HUES48 (cell line): ENCODE results near the gene RPS15.

ENCODE experiments used
- H3K27ac ChIP-seq: one replicate; pipeline ENCODE4 v1.7.0; 2013; ENCODE audit warnings: low read depth, low read length, inconsistent platforms
- H3K27me3 ChIP-seq: 2 replicates; pipeline ENCODE4 v1.6.1; 2013; ENCODE audit warnings: mild to moderate bottlenecking, low read length; ENCODE audit not compliant: control insufficient read depth, insufficient read depth
- H3K36me3 ChIP-seq: 2 replicates; pipeline ENCODE4 v1.6.1; 2013; ENCODE audit warnings: low read length; ENCODE audit not compliant: control insufficient read depth, insufficient read depth
- H3K4me1 ChIP-seq: 2 replicates; pipeline ENCODE4 v1.6.1; 2013; ENCODE audit warnings: mild to moderate bottlenecking, low read length; ENCODE audit not compliant: control insufficient read depth, insufficient read depth
- H3K4me3 ChIP-seq: 2 replicates; pipeline ENCODE4 v1.5.1; 2013; ENCODE audit warnings: mild to moderate bottlenecking, low read depth, low read length
- H3K9ac ChIP-seq: 2 replicates; pipeline ENCODE4 v1.6.1; 2013; ENCODE audit warnings: mild to moderate bottlenecking, low read depth, low read length, moderate library complexity
- H3K9me3 ChIP-seq: 2 replicates; pipeline ENCODE4 v1.6.1; 2013; ENCODE audit warnings: low read length; ENCODE audit not compliant: control insufficient read depth, insufficient read depth

The RPS15 gene

DNA sequence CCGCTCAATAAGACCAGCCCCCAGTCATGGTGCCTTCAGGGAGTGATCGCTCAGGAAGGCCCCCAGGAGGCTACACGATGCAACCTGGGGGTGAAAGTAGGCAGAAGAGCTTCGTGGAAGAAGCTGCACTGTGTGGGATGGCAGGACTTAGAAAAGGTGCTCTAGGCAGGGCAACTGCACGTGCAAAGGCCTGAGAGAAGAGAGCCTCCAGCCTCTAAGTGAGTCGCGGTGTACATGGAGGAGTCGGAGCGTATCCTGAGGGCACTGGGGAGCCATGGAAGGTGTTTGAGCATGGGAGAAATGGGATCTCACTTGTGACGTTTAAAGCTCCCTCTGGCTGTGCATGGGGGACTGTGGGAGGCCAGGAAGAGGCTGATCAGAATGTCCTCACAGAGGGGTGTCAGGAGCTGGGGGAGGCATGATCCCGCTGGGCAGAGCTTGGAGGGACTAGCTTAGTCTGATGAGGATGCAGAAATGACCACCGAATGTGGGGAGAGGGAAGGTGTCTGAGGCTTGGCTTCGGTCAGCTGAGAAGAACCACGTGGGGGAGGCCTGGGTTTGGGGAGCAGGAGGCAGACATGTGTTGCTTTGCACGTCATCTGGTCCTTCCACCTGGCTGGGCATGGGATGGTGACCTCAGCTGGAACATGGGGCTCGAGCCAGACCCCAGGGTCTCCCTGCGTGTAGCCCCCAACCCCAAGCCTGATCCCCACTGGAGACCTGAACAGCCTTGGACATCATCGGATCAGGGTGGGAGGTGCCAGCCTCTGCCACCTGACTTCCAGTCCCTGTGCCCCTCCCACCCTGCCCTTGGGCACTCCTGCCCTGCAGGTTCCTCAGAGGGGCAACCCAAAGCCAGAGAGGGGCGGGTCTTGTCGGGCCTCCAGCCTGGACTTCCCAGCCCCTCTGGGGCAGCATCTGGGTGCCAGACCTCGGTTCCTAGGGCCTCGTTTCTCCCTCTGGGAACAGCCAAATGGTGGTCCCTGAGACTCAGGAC lies 12.8 kb downstream of the RPS15 start:
- no peak overlapping the region for H3K27ac ChIP-seq
- H3K4me3 ChIP-seq: no peak overlapping the region
- peaks cover 67% of the 10 kb centered on the region for H3K27me3 ChIP-seq
- no peaks in the 10 kb centered on the region for H3K36me3 ChIP-seq
- H3K9me3 ChIP-seq: no peaks in the 10 kb centered on the region
- H3K9ac ChIP-seq: no peak overlapping the region
- peaks cover 8% of the 10 kb centered on the region; the same call in 1 of the 2 replicates for H3K4me1 ChIP-seq

DNA sequence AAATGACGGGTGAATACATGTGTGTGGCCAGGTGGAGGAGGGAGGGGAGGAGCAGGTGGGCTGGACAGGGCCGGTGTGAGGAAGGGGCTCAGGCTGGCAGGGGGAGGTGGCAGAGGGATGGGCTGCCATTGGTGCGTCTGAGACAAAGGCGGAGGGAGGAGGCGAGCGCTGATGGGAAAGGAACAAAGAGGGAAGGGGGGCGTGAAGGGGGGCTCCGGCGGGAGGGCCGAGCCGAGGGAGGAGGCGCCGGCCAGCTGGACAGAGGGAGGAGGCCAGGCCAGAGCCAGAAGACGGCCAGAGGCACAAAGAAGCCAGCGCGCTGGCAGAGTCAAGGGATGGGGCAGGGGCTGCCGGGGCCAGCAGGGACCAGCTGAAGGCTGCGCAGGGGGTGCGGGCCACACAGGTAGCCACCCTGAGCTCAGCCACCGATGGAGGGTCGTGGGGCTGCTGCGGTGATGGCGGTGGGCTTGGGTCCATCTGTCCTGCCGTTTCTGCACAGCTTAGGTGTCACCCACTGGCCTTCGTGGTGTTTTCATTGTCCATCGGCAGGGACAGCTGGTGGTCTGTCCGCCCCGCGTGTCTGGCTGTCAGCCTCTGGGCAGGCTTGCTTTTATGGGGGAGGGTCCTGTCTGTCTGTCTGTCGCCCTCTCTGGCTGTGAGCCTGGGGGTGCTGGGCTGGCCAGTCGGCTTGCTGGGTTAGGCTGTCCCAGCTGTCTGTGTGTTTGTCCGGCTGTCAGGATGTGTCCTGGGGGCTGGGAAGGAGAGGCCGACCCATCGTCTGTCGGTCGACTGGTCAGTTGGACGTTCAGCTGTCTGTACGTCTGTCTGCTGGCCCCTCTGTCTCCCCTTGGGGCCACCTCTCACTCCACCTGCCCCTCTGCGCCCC lies 14.0 kb downstream of the RPS15 start:
- Histone ChIP-seq H3K9ac (no peak overlapping the region), H3K27me3 (peaks cover 65% of the 10 kb centered on the region), H3K4me1 (peaks cover 8% of the 10 kb centered on the region; the same call in 1 of the 2 replicates)

DNA sequence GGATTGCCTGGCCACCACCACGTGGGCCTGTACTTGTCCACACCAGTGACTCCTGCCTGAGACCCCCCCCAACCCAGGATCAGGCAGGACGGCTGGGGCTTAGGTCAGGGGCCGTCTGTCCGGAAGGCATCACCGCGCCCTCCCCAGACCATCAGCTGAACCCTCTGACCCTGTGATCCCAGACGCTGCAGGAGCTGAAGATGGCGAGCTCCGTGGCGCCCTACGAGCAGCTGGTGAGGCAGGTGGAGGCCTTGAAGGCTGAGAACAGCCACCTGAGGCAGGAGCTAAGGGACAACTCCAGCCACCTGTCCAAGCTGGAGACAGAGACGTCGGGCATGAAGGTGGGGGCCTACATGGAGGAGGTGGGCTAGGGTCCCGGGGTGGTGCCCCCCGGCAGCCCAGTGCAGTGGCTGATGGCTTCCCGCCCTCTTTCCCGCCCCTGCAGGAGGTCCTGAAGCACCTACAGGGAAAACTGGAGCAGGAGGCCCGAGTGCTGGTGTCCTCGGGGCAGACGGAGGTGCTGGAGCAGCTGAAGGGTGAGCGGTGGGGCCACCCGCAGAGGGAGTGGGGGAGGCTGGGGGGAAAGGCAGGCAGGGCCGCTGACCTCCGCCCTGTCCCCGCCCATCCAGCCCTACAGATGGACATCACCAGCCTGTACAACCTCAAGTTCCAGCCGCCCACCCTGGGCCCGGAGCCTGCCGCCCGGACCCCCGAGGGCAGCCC lies 14.8 kb downstream of the RPS15 start:
- Histone ChIP-seq H3K4me3 (no peak overlapping the region), H3K9me3 (no peaks in the 10 kb centered on the region), H3K4me1 (peaks cover 8% of the 10 kb centered on the region; the same call in 1 of the 2 replicates), H3K27me3 (peaks cover 57% of the 10 kb centered on the region), H3K9ac (no peak overlapping the region), H3K36me3 (no peaks in the 10 kb centered on the region), H3K27ac (no peak overlapping the region)

More for the DNA sequence above, 14.0 kb downstream of the RPS15 start:
- Histone ChIP-seq H3K9me3 (no peaks in the 10 kb centered on the region), H3K36me3 (no peaks in the 10 kb centered on the region), H3K27ac (no peak overlapping the region), H3K4me3 (no peak overlapping the region)

- peaks cover 51% of the 10 kb centered on the region for H3K27me3 ChIP-seq
- H3K4me1 ChIP-seq: peaks cover 8% of the 10 kb centered on the region; the same call in 1 of the 2 replicates
- H3K27ac ChIP-seq: no peak overlapping the region
- no peak overlapping the region for H3K4me3 ChIP-seq
- no peaks in the 10 kb centered on the region for H3K36me3 ChIP-seq
- no peaks in the 10 kb centered on the region for H3K9me3 ChIP-seq
- no peak overlapping the region for H3K9ac ChIP-seq
Observed at GRCh38 chr19:1453525-1454364, 15.5 kb downstream of the RPS15 start.

- peaks cover 5% of the 10 kb centered on the region; the same call in 1 of the 2 replicates for H3K4me1 ChIP-seq
- no peak overlapping the region for H3K9ac ChIP-seq
- peak overlapping the region; percentile 35; the same call in 1 of the 2 replicates for H3K4me3 ChIP-seq
- no peak overlapping the region for H3K27ac ChIP-seq
- H3K27me3 ChIP-seq: peaks cover 45% of the 10 kb centered on the region
- no peaks in the 10 kb centered on the region for H3K9me3 ChIP-seq
- H3K36me3 ChIP-seq: no peaks in the 10 kb centered on the region
Observed at GRCh38 chr19:1455002-1455335, 16.8 kb downstream of the RPS15 start.

DNA sequence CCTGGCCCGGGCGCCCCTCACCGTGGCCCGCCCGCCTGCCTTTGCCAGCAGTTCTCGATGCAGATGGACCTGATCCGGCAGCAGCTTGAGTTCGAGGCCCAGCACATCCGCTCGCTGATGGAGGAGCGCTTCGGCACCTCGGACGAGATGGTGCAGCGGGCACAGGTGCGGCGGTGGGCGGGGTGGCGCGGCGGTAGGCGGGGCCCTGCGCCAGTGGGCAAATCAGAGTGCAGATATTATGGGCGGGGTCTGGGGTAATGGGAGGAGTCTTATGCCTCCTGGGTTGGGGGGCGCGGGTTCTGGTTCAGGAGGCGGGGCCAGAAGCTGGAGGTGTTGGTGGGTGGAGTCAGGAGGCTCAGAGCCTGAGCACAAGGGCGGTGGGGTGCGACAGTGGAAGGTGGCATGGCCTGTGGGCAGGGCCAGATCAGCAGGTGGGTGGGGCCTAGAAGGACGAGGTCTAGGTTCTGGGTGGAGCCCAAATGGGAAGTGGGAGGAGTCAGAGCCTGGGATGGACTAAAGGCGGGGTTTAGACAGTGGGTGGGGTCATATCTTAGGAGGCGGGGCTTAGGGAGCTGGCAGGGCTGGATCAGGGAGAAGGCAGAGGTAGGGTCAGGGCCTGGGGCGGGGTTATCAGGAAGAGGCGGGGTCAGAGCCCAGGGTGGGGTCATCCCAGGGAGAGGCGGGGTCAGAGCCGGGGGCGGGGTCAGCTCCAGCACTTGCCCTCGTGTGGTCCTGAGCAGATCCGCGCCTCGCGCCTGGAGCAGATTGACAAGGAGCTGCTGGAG lies 17.3 kb downstream of the RPS15 start:
- Histone ChIP-seq H3K9me3 (no peaks in the 10 kb centered on the region), H3K4me1 (peaks cover 5% of the 10 kb centered on the region; the same call in 1 of the 2 replicates), H3K36me3 (no peaks in the 10 kb centered on the region), H3K27ac (no peak overlapping the region), H3K4me3 (peak overlapping the region; percentile 35; the same call in 1 of the 2 replicates), H3K27me3 (peaks cover 39% of the 10 kb centered on the region), H3K9ac (no peak overlapping the region)

DNA sequence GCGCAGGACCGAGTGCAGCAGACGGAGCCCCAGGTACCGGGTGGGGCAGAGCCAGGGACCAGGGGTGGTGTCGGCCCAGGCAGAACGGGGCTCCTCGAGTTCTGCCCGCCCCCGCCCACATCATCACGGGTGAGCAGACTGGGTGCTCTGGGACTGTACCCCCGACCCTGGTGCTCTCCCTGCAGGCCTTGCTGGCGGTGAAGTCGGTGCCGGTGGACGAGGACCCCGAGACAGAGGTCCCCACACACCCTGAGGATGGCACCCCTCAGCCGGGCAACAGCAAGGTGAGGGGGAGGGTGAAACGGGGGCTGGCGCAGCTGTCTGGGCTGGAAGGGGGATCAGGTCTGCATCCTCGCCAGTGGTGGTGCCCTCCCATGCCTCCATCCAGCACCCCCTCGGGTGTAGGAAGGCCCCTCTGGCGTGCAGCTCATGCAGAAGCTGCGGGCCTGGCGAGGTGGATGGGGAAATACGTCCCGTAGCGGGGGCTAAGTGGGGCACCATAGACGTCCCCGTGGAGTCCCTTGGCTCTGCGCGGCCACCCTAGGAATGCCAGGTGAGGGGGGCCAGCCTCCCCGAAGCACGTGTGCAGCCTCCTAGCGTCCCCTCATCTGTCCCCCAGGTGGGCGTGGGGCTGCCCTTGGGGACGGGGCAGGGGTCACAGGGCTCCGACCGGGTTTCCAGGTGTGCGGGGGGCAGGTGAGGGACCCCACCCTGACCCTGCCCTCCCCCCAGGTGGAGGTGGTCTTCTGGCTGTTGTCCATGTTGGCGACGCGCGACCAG lies 18.1 kb downstream of the RPS15 start:
- Histone ChIP-seq H3K9ac (no peak overlapping the region), H3K27ac (no peak overlapping the region), H3K36me3 (no peaks in the 10 kb centered on the region), H3K4me1 (peaks cover 5% of the 10 kb centered on the region; the same call in 1 of the 2 replicates), H3K4me3 (no peak overlapping the region), H3K9me3 (no peaks in the 10 kb centered on the region), H3K27me3 (peaks cover 31% of the 10 kb centered on the region)

DNA sequence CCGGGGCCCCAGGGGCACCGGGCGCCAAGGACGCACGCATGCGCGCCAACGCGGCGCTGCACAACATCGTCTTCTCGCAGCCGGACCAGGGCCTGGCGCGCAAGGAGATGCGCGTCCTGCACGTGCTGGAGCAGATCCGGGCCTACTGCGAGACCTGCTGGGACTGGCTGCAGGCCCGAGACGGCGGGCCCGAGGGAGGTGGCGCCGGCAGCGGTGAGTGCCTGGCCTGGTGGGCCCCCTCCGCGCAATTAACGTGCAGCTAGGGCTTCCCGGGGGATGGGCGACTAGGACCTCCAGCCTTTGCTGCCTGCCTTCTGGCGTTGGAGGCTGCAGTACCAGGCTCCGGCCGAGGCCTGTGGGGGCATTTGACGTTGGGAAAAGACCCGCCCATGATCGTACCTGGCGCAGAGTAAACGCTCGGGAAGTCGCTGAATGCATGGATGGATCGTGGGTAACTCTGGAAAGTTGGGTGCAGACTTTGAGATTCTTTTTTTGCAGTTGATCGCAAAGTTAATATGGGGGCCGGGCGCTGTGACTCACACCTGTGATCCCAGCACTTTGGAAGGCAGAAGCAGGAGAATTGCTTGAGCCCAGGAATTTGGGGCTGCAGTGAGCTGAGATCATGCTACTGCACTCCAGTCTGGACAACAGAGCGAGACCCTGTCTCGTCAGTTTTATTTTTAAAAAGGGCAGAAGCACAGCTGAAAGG lies 19.0 kb downstream of the RPS15 start:
- Histone ChIP-seq H3K4me1 (peaks cover 4% of the 10 kb centered on the region; the same call in 1 of the 2 replicates), H3K36me3 (no peaks in the 10 kb centered on the region), H3K4me3 (no peak overlapping the region), H3K9me3 (no peaks in the 10 kb centered on the region), H3K27me3 (peaks cover 27% of the 10 kb centered on the region), H3K9ac (no peak overlapping the region), H3K27ac (no peak overlapping the region)
